K562 (cell line): Measurements from ENCODE around the gene HSD11B1. TPM values are rescaled to one million over a fixed set of nuclear protein-coding genes. Genes with fewer than 3 reads are reported as not detected.
A peak's percentile ranks its signal among the peaks of the same experiment; 100 is the strongest.

Source experiments
- CCAR2 ChIP-seq: fragments of 200-400 bp; formaldehyde crosslinking; IDR thresholded peaks from 2 replicates; pipeline ENCODE4 v1.6.1; 2017; ENCODE audit warnings: mild to moderate bottlenecking, low read depth, low read length
- GABPB1 ChIP-seq: sonication (generic); formaldehyde crosslinking; IDR thresholded peaks from 2 replicates; pipeline ENCODE4 v1.8.0; 2022; ENCODE audit warnings: mild to moderate bottlenecking, missing genetic modification reagents
- HNRNPL ChIP-seq: fragments of 200-400 bp; formaldehyde crosslinking; IDR thresholded peaks from 2 replicates; pipeline ENCODE4 v1.6.1; 2017; ENCODE audit warnings: low read depth, mild to moderate bottlenecking, low read length
- HOXB6 ChIP-seq: fragments of 250-450 bp; sonication (Bioruptor Pico); IDR thresholded peaks from 2 replicates; pipeline ENCODE4 v1.5.1; 2022; ENCODE audit warnings: mild to moderate bottlenecking, borderline replicate concordance
- IFI16 ChIP-seq: fragments of 250-450 bp; sonication (Bioruptor Pico); IDR thresholded peaks from 2 replicates; pipeline ENCODE4 v2.1.2; 2022; ENCODE audit warnings: mild to moderate bottlenecking, inconsistent platforms
- NFE2L1 ChIP-seq: fragments of 450-650 bp; IDR thresholded peaks from 2 replicates; pipeline ENCODE4 v1.6.1; 2016; ENCODE audit warnings: missing genetic modification characterization, low read depth, mild to moderate bottlenecking, missing compliant biosample characterization, moderate library complexity, borderline replicate concordance
- NONO ChIP-seq, 2 experiments: fragments of 200-400 bp in 1 of 2; fragments of 450-650 bp in 1 of 2; formaldehyde crosslinking in 1 of 2; IDR thresholded peaks; 2 replicates each; pipeline ENCODE4 v1.6.1; 2017; ENCODE audit warnings: low read depth in 2 of 2, mild to moderate bottlenecking in 2 of 2, moderate library complexity in 2 of 2, low read length in 1 of 2
- RBM15 ChIP-seq: fragments of 200-400 bp; formaldehyde crosslinking; IDR thresholded peaks from 2 replicates; pipeline ENCODE4 v1.6.1; 2018; ENCODE audit warnings: mild to moderate bottlenecking, low read length, moderate library complexity; ENCODE audit not compliant: insufficient read depth
- SREBF2 ChIP-seq: sonication (generic); formaldehyde crosslinking; IDR thresholded peaks from 2 replicates; pipeline ENCODE4 v1.4.0; 2020; ENCODE audit warnings: mild to moderate bottlenecking, missing genetic modification reagents
- TAF7 ChIP-seq: fragments of 450-650 bp; IDR thresholded peaks from 2 replicates; pipeline ENCODE4 v1.6.1; 2016; ENCODE audit warnings: missing genetic modification characterization, missing compliant biosample characterization
- TBL1XR1 ChIP-seq, 2 experiments: IDR thresholded peaks; 2 replicates each; pipeline ENCODE4 v1.6.1; 2012; ENCODE audit warnings: improper control_type of control experiment in 2 of 2, low read length in 2 of 2, mild to moderate bottlenecking in 1 of 2
- TEAD2 ChIP-seq: fragments of 450-650 bp; IDR thresholded peaks from 2 replicates; pipeline ENCODE4 v1.6.1; 2016; ENCODE audit warnings: missing genetic modification characterization, control low read depth, missing compliant biosample characterization
- TEAD4 ChIP-seq, 2 experiments: sonication (generic) in 1 of 2; formaldehyde crosslinking in 1 of 2; IDR thresholded peaks; 2 replicates each; pipeline versions ENCODE4 v1.6.1 to v1.8.0; 2012 to 2022; ENCODE audit warnings: borderline replicate concordance in 1 of 2, inconsistent platforms in 1 of 2, low read length in 1 of 2, mild to moderate bottlenecking in 1 of 2, missing genetic modification reagents in 1 of 2
- TFE3 ChIP-seq: fragments of 450-650 bp; formaldehyde crosslinking; IDR thresholded peaks from 2 replicates; pipeline ENCODE4 v1.4.0; 2020; ENCODE audit warnings: mild to moderate bottlenecking, mixed read lengths
- TRIM24 ChIP-seq, 2 experiments: fragments of 450-650 bp; IDR thresholded peaks; 2 replicates each; pipeline ENCODE4 v1.6.1; 2016
- ZC3H4 ChIP-seq: sonication (generic); formaldehyde crosslinking; IDR thresholded peaks from 2 replicates; pipeline ENCODE4 v1.9.0; 2021; ENCODE audit warnings: missing genetic modification reagents, borderline replicate concordance
- polyA plus RNA-seq, 8 experiments: library from polyadenylated mRNA; depleted of rRNA in 4 of 8; stranded (reverse) in 5 of 8; unstranded in 3 of 8; fragments of >200 nt; fragmentation: Nextera tagmentation in 2 of 8; fragmentation: Illumina TruSeq in 1 of 8; extraction: Ambion mirVana in 2 of 8; extraction: Trizol in 1 of 8; gene quantifications; 2 replicates each; pipeline versions ENCODE4 v1.2.1 to v1.2.3, GENCODE V29; 2011 to 2014; ENCODE audit warnings: inconsistent platforms in 1 of 8, missing spikeins in 1 of 8
- total RNA-seq, 7 experiments: library from RNA; depleted of rRNA in 6 of 7; stranded (reverse); fragments of >200 nt in 6 of 7; fragmentation: Illumina TruSeq in 2 of 7; extraction: Trizol in 2 of 7; gene quantifications; 2 replicates each; pipeline versions ENCODE4 v1.2.1 to v1.2.3, GENCODE V29; 2011 to 2021; ENCODE audit warnings: low replicate concordance in 1 of 7
- TF ChIP-seq, protein P1 (sequence below), 2 experiments: fragments of 450-650 bp; formaldehyde crosslinking in 1 of 2; IDR thresholded peaks; 2 replicates each; pipeline versions ENCODE4 v1.4.0 to v1.6.1; 2014 to 2020; ENCODE audit warnings: mild to moderate bottlenecking in 2 of 2, borderline replicate concordance in 1 of 2, low read depth in 1 of 2
- TF ChIP-seq, protein P2 (sequence below): fragments of 200-800 bp; sonication (Bioruptor generic); IDR thresholded peaks from 2 replicates; pipeline ENCODE4 v1.6.1; 2017; ENCODE audit warnings: missing genetic modification characterization, missing compliant biosample characterization

The HSD11B1 gene
- total and polyA plus RNA-seq, 9 of the 15 experiments (the other 6 are each of a cell fraction or from before 2014, with no cell fraction given) = 0.04 to 0.16 TPM; not detected in 7

DNA sequence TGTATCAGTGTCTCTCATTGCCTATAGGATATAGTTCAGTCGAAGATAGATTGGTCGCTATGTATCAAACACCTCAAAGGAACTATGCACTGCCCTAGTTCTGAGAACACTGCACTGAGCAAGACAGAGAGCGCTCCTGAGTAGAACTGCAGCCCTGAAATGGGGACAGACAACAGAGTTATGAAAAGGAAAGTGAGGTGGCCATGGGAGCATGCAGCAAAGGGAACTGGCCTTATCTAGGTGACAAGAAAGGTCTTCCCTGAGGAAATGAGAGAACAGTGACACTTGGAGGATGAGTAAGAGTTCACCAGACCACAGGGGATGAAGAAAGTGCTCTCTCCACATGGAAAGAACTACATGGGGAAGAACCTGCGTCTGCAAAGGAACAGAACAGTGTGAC, 36.9 kb upstream of the HSD11B1 start (continued):
- TF ChIP-seq, protein P1, sequence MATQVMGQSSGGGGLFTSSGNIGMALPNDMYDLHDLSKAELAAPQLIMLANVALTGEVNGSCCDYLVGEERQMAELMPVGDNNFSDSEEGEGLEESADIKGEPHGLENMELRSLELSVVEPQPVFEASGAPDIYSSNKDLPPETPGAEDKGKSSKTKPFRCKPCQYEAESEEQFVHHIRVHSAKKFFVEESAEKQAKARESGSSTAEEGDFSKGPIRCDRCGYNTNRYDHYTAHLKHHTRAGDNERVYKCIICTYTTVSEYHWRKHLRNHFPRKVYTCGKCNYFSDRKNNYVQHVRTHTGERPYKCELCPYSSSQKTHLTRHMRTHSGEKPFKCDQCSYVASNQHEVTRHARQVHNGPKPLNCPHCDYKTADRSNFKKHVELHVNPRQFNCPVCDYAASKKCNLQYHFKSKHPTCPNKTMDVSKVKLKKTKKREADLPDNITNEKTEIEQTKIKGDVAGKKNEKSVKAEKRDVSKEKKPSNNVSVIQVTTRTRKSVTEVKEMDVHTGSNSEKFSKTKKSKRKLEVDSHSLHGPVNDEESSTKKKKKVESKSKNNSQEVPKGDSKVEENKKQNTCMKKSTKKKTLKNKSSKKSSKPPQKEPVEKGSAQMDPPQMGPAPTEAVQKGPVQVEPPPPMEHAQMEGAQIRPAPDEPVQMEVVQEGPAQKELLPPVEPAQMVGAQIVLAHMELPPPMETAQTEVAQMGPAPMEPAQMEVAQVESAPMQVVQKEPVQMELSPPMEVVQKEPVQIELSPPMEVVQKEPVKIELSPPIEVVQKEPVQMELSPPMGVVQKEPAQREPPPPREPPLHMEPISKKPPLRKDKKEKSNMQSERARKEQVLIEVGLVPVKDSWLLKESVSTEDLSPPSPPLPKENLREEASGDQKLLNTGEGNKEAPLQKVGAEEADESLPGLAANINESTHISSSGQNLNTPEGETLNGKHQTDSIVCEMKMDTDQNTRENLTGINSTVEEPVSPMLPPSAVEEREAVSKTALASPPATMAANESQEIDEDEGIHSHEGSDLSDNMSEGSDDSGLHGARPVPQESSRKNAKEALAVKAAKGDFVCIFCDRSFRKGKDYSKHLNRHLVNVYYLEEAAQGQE (IDR thresholded peaks at IDR 0.05; ENCODE audit: borderline replicate concordance) = peak; percentile 53; the same call in 1 of the 2 replicates
- TF ChIP-seq, protein P1 (CRISPR knock-in tag; IDR thresholded peaks at IDR 0.05; ENCODE audit: low read depth) = no peak
- TF ChIP-seq NFE2L1 (tag) (no peak), NONO (IDR thresholded peaks at IDR 0.05; ENCODE audit: low read depth in 2 of 2, low read length in 1 of 2) (no peak), HNRNPL (no peak), CCAR2 (no peak), TBL1XR1 (IDR thresholded peaks at IDR 0.05; ENCODE audit: low read length in 2 of 2) (no peak), RBM15 (no peak), SREBF2 (no peak), GABPB1 (CRISPR knock-in tag) (no peak), TEAD4 (IDR thresholded peaks at IDR 0.05; ENCODE audit: low read length) (peak; percentile 17; the same call in 1 of the 2 replicates), TEAD4 (CRISPR knock-in tag; IDR thresholded peaks at IDR 0.05; ENCODE audit: borderline replicate concordance) (no peak), ZC3H4 (no peak), TRIM24 (IDR thresholded peaks at IDR 0.05) (no peak), TFE3 (CRISPR knock-in tag) (no peak), TAF7 (no peak), IFI16 (CRISPR knock-in tag) (no peak), TEAD2 (tag) (no peak), HOXB6 (CRISPR knock-in tag) (no peak)
- TF ChIP-seq, protein P2, sequence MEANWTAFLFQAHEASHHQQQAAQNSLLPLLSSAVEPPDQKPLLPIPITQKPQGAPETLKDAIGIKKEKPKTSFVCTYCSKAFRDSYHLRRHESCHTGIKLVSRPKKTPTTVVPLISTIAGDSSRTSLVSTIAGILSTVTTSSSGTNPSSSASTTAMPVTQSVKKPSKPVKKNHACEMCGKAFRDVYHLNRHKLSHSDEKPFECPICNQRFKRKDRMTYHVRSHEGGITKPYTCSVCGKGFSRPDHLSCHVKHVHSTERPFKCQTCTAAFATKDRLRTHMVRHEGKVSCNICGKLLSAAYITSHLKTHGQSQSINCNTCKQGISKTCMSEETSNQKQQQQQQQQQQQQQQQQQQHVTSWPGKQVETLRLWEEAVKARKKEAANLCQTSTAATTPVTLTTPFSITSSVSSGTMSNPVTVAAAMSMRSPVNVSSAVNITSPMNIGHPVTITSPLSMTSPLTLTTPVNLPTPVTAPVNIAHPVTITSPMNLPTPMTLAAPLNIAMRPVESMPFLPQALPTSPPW (CRISPR knock-in tag) = no peak
